Rectal smooth muscle tissue (tissue), 1 donor: ENCODE measurements around the gene KCNH6.
A peak's percentile ranks its signal among the peaks of the same experiment; 100 is the strongest.

Experiments
- H3K27ac ChIP-seq: one replicate; pipeline ENCODE4 v1.7.0; 2013; ENCODE audit warnings: low read depth, low read length, inconsistent platforms
- H3K27me3 ChIP-seq: one replicate; pipeline ENCODE4 v1.7.0; 2013; ENCODE audit warnings: low read length; ENCODE audit not compliant: control insufficient read depth, insufficient read depth
- H3K36me3 ChIP-seq: one replicate; pipeline ENCODE4 v1.7.0; 2013; ENCODE audit warnings: low read length; ENCODE audit not compliant: control insufficient read depth, insufficient read depth
- H3K4me1 ChIP-seq: one replicate; pipeline ENCODE4 v1.7.0; 2013; ENCODE audit warnings: low read length; ENCODE audit not compliant: control insufficient read depth, insufficient read depth
- H3K4me3 ChIP-seq: one replicate; pipeline ENCODE4 v1.7.0; 2013; ENCODE audit warnings: low read length
- H3K9ac ChIP-seq: one replicate; pipeline ENCODE4 v1.7.0; 2013; ENCODE audit warnings: low read length

The KCNH6 gene

DNA sequence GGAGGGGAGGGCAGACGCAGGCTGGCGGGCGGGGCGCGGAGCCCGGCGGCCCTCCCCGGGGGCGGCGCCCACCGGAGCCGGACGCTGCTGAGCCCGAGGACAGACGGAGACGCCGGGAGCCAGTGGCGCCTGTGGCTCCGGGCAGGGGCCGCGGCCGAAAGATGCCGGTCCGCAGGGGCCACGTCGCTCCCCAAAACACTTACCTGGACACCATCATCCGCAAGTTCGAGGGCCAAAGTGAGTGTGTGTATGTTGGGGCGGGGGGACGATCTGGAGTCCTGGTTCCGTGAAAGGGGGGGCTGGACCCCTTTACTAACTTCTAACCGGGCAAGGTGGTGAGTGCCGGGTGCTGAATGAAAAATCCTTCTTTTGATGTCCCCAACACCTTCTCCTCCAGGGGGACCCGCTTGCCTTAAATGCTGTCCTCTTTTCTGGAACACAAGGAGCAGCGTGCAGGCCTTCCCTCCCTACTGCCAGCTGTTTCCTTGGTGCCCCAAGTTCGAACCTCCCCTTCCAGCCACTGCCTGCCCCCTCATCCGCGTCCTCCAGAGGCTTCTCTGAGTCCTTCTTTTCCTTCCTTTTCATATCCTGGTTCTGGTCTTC lies at the start of gene KCNH6:
TSS of gene KCNH6 (plus strand) at position 106 of the 603 bp plus-strand sequence. CDS start at position 162, 56 bp downstream.
- Histone ChIP-seq H3K4me1 (no peaks in the 10 kb centered on the region), H3K4me3 (no peak within 1 kb of the TSS), H3K9ac (no peak within 1 kb of the TSS), H3K27me3 (peaks cover 3% of the 10 kb centered on the region), H3K27ac (no peak within 1 kb of the TSS), H3K36me3 (no peaks in the 10 kb centered on the region)

DNA sequence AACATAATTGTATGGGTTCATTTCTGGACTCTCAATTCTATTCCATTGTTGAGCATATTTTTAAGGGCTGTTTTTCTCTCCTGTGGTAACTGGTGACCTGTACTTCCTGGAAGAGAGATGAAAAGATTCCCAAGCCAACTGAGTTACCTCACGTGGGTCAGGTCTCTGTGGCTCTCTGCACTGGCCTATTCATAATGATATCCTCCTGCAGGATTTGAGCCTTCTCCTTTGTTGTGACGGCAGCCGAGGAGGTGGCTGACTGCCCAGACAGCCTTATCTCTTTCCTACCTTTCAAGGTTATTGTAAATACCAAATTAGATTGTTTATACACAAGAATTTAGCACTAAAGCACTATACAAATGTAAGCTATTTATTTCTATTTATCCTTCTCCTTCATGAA lies 49.0 kb upstream of the KCNH6 start:
- Histone ChIP-seq H3K4me1 (no peaks in the 10 kb centered on the region), H3K36me3 (no peaks in the 10 kb centered on the region), H3K4me3 (no peak overlapping the region), H3K27ac (no peak overlapping the region), H3K9ac (no peak overlapping the region), H3K27me3 (peaks cover 8% of the 10 kb centered on the region)

DNA sequence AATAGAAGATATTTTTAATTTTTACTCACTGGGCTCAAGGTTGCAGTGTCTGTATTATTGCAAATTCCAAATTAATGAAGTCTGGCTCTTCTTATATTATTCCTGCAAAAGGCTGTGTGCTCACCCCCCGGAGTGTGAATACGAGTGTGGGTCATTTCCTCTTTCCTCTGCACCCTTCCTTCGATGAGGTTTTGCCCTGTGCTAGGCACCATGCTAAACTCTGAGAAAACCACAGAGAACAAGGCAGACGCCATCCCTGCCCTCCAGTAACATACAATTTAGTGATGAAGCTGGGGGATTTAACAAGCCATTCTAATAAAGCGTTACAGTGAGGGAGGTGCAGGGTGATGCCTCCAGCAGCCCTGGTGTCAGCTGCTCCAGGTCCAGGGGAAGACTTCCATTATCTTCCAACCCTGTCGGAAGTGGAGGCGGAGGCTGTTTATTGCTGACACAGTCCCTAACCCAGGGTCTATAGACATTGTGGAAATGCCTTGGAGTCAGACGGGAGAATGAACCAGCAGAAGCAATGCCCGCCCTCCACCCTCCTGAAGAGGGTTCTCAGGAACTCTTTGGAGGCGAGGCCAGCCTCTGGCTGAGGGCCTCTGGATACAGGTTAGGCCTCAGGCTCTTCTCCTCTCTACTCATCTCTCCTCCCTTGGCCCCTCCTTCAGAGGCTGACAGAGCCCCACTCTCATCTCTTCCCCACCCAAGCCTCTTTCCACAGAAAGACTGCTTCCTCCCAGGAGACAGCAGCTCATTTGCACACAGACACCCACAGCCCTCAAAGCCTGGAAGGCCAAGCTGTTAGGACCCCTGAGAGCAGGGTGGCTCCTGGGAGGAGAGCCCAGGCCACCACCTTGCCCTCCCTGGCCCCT lies 48.3 kb upstream of the KCNH6 start:
- H3K27me3 ChIP-seq, result peaks cover 8% of the 10 kb centered on the region
- H3K4me1 ChIP-seq, result no peaks in the 10 kb centered on the region
- no peak overlapping the region for H3K27ac ChIP-seq

GRCh38 chr17:63475491-63476412 lies 47.4 kb upstream of the KCNH6 start:
- Histone ChIP-seq H3K36me3 (no peaks in the 10 kb centered on the region), H3K27ac (no peak overlapping the region), H3K4me3 (peak overlapping the region; percentile 16), H3K4me1 (no peaks in the 10 kb centered on the region), H3K27me3 (peaks cover 8% of the 10 kb centered on the region), H3K9ac (no peak overlapping the region)

More for the DNA sequence above, 48.3 kb upstream of the KCNH6 start:
- Histone ChIP-seq H3K9ac (no peak overlapping the region), H3K36me3 (no peaks in the 10 kb centered on the region), H3K4me3 (no peak overlapping the region)

DNA sequence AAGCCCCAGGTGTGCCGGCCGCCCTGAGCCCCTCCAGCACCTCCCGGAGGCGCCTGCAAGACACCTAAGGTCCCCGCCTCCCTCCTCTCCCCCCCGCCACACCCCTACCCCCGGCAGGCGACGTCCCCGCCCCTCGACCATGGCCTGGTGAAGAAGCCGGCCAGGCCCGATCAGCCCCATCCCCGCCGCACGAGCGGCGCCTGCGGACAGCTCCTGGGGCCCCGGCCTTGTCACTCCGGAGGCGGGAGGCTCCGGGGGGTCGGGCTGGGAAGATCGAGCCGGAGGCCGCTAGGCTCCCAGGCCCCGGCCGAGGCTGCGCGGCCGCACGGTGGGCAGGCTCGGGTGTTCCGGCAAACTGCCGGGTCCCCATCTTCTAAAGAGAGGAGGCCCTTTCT lies 46.7 kb upstream of the KCNH6 start:
- Histone ChIP-seq H3K27ac (no peak overlapping the region), H3K36me3 (no peaks in the 10 kb centered on the region), H3K4me3 (peak overlapping the region; percentile 64), H3K4me1 (no peaks in the 10 kb centered on the region), H3K27me3 (peaks cover 8% of the 10 kb centered on the region), H3K9ac (no peak overlapping the region)

GRCh38 chr17:63476854-63477479 lies 46.2 kb upstream of the KCNH6 start, which contains the start of gene ACE:
TSS of gene ACE (plus strand) at chr17:63477061. CDS start at chr17:63477095, 34 bp downstream.
- no peaks in the 10 kb centered on the region for H3K36me3 ChIP-seq
- H3K4me3 ChIP-seq, result peak within 1 kb of the TSS; percentile 64
- peaks cover 9% of the 10 kb centered on the region for H3K27me3 ChIP-seq
- H3K9ac ChIP-seq, result no peak within 1 kb of the TSS
- H3K4me1 ChIP-seq, result no peaks in the 10 kb centered on the region
- H3K27ac ChIP-seq, result no peak within 1 kb of the TSS

GRCh38 chr17:63477480-63478440 lies 45.4 kb upstream of the KCNH6 start:
- H3K4me3 ChIP-seq, result peak overlapping the region; percentile 59
- H3K36me3 ChIP-seq, result no peaks in the 10 kb centered on the region
- H3K4me1 ChIP-seq, result no peaks in the 10 kb centered on the region
- no peak overlapping the region for H3K27ac ChIP-seq
- peaks cover 9% of the 10 kb centered on the region for H3K27me3 ChIP-seq
- H3K9ac ChIP-seq, result no peak overlapping the region

DNA sequence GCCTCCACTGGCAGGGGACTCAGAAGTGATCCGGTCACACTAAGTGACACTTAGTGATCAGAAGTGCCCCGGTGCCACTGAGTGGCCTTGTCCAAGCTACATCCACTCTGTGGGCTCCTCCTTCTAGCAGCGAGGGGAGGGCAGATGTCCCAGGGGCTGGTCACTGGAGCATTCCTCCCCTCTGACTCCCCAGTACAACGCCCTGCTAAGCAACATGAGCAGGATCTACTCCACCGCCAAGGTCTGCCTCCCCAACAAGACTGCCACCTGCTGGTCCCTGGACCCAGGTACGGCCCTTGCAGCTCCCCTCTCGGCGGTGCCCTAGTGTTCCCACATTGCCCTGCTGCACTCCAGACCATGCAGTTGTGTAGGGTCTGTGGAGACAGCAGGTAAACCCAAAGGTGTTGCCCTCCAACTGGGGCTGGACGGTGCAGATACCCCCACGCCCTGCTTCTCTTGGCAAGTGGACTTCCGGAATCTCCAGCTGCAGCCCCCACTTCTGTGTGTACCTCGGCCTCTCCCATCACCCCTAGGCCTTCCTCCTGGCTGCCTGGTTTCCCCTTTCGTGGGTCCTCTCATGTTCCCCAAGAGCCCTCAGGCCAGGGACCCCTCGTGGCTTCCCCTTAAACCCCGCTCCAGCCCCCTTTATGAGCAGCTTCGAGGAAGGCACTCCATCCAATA lies 44.2 kb upstream of the KCNH6 start:
- peak overlapping the region; percentile 0 for H3K4me3 ChIP-seq
- no peaks in the 10 kb centered on the region for H3K36me3 ChIP-seq
- H3K9ac ChIP-seq, result no peak overlapping the region
- H3K27me3 ChIP-seq, result peaks cover 9% of the 10 kb centered on the region
- no peak overlapping the region for H3K27ac ChIP-seq
- H3K4me1 ChIP-seq, result no peaks in the 10 kb centered on the region

DNA sequence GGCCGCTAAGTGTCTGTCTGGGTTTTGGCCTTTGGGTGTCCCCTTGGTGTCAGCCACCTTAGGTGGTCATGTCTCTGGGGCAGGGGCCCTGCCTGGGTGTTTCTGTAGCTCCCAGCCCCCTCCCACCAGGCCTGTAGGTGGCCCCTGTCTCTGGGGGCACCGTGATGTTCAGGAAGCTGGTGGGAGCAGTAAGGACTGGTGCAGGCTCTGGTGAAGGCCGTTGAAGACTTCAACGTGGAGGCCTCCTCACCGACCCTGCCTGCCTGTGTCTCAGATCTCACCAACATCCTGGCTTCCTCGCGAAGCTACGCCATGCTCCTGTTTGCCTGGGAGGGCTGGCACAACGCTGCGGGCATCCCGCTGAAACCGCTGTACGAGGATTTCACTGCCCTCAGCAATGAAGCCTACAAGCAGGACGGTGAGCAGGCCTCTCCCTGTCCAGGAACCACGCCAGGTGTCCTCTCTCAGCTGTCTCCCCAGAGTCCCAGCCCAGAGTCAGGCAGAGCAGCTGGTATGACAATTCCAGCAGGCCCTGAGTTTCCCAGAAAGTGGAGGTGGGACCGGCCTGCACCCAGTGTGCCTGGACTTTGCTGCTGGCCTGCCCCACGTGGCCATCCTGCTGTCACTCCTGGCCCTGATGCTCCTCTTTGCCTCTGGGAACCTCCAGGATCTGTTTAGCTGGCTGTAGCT lies 43.5 kb upstream of the KCNH6 start:
- H3K4me3 ChIP-seq, result no peak overlapping the region

GRCh38 chr17:63480192-63480784 lies 42.9 kb upstream of the KCNH6 start:
- Histone ChIP-seq H3K4me1 (no peaks in the 10 kb centered on the region), H3K27ac (no peak overlapping the region), H3K4me3 (no peak overlapping the region), H3K27me3 (peaks cover 9% of the 10 kb centered on the region), H3K36me3 (no peaks in the 10 kb centered on the region), H3K9ac (no peak overlapping the region)

More for the DNA sequence above, 43.5 kb upstream of the KCNH6 start:
- Histone ChIP-seq H3K36me3 (no peaks in the 10 kb centered on the region), H3K27me3 (peaks cover 9% of the 10 kb centered on the region), H3K27ac (no peak overlapping the region), H3K9ac (no peak overlapping the region), H3K4me1 (no peaks in the 10 kb centered on the region)
